Naive B cell (primary cell): ENCODE data around the gene TTC9C. TPM values are rescaled to one million over a fixed set of nuclear protein-coding genes. Genes with fewer than 3 reads are reported as not detected.

Source experiments
- ATAC-seq, 2 donors: fragments of 150-1000 bp; cut with Tn5 transposase; 2 replicates each; pipeline ENCODE4 v1.10.0; 2021; ENCODE audit warnings: low read depth in 2 of 2, mild to moderate bottlenecking in 2 of 2, moderate library complexity in 2 of 2
- DNase-seq: peaks from one replicate; pipeline ENCODE4 v3.0.0; 2022
- H3K27ac Mint-ChIP-seq, 6 donors: one replicate each; pipeline ENCODE4 v1.8.0; 2020 to 2022; ENCODE audit warnings: mild to moderate bottlenecking in 6 of 6, mixed read lengths in 6 of 6, moderate library complexity in 5 of 6, inconsistent platforms in 2 of 6
- H3K27me3 Mint-ChIP-seq, 3 donors: one replicate each; pipeline ENCODE4 v1.8.0; 2021 to 2022; ENCODE audit warnings: mixed read lengths in 3 of 3, mild to moderate bottlenecking in 1 of 3
- H3K36me3 Mint-ChIP-seq, 2 donors: one replicate each; pipeline ENCODE4 v1.8.0; 2020 to 2022; ENCODE audit warnings: mixed read lengths in 2 of 2, inconsistent platforms in 1 of 2, mild to moderate bottlenecking in 1 of 2
- H3K4me1 Mint-ChIP-seq, 3 donors: one replicate each; pipeline ENCODE4 v1.8.0; 2020 to 2022; ENCODE audit warnings: mixed read lengths in 3 of 3, inconsistent platforms in 1 of 3, mild to moderate bottlenecking in 1 of 3, moderate library complexity in 1 of 3
- H3K4me3 Mint-ChIP-seq, 8 donors: one replicate each; pipeline ENCODE4 v1.8.0; 2020 to 2022; ENCODE audit warnings: mild to moderate bottlenecking in 8 of 8, mixed read lengths in 8 of 8, moderate library complexity in 8 of 8, inconsistent platforms in 2 of 8
- H3K9me3 Mint-ChIP-seq, 7 donors: one replicate each; pipeline ENCODE4 v1.8.0; 2020 to 2022; ENCODE audit warnings: mixed read lengths in 7 of 7, mild to moderate bottlenecking in 5 of 7, inconsistent platforms in 2 of 7, moderate library complexity in 1 of 7
- polyA plus RNA-seq, 6 donors: library from polyadenylated mRNA; unstranded; fragments of 300-500 nt; fragmentation: Illumina TruSeq; gene quantifications; one replicate each; pipeline ENCODE4 v1.2.3, GENCODE V29; 2021; ENCODE audit warnings: low read depth in 6 of 6

TTC9C gene
- polyA plus RNA-seq, 6 donors from 2014 or later: 12.1 to 45.9 (median 21.6) TPM

GRCh38 chr11:62705413-62705812 lies 22.9 kb upstream of the TTC9C start:
- no peaks in the 10 kb centered on the region for H3K9me3 Mint-ChIP-seq
- H3K27ac Mint-ChIP-seq: peak overlapping the region; percentile 76 to 96 (median 90)
- H3K4me3 Mint-ChIP-seq: peak overlapping the region; percentile 87 to 100 (median 98)
- peaks cover 41 to 49% (median 49%) of the 10 kb centered on the region in 3 donors for H3K4me1 Mint-ChIP-seq
- DNase-seq (no peak), ATAC-seq (no peak)
- H3K27me3 Mint-ChIP-seq: no peaks in the 10 kb centered on the region
- H3K36me3 Mint-ChIP-seq: no peaks in the 10 kb centered on the region

DNA sequence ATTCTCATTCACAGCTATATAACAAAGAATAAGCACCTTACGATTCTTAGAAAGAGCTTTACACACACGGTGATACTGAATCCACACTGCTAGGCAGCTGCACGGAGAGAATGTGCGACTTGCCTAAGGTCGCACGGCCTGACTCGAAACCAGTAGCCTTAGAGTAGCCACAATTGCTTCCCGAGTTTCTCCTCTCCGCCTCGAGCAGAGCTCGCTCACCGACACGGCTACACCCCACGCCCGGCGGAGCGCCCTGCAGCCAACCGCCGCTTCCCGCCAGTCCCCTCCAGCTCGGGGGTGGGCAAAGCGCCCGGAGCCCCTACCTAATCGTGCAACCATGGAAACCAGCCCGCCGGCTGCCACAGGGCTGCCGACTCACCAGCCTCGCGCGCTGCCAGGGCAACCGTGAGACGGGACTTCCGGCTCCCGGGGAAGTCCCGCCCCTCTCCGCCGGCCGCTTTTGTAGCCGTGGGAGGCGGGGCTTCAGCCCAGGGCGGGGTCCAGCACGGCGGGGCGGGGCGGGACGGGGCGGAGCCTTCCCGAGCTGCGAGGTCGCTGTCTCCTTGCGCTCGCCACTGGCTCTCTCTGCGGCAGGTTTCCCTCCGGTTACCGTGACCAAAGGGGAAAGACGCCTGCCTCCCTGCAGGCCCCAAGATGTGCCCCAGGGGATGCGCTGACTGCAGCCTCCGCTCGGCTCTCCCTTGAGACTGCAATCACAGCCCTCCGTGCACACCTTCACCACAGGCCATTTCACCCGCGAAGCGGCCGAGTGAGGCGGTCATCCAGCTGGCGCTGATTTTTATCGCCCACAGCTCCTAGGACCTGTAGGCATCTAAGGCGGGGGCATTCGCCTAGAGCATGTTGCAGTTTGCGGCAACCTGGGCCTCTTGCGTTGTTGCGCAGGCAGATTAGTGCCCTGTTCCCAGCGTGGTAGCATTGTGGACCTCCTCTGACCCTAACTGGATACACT lies 22.1 kb upstream of the TTC9C start:
- H3K9me3 Mint-ChIP-seq: no peaks in the 10 kb centered on the region
- H3K4me3 Mint-ChIP-seq: peak overlapping the region; percentile 87 to 100 (median 98)
- peak overlapping the region; percentile 84 to 98 (median 92) for H3K27ac Mint-ChIP-seq
- no peaks in the 10 kb centered on the region for H3K36me3 Mint-ChIP-seq
- ATAC-seq (peak; percentile 64 to 70), DNase-seq (peak; percentile 90)
- H3K4me1 Mint-ChIP-seq: peaks cover 41 to 53% (median 49%) of the 10 kb centered on the region in 3 donors
- H3K27me3 Mint-ChIP-seq: no peaks in the 10 kb centered on the region

DNA sequence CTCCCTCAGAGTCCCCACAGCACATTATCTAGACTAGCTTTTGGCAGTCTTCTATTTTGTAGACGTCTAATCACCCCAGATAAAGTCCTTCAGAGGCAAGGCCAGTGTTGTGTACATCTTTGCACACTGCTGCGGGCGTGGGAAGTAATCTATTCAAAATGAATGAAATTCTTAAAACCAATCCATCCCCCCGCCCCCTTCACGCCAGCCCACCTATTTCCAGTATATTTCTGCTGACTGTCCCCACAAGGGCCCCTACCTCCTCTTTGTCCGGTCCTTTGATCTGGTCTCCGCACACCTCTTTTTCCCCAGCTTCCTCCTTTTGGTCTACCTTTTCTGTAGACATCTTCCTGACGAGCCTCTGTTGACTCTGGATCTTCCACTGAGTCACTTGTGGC lies 21.4 kb upstream of the TTC9C start:
- Mint-ChIP-seq H3K36me3 (no peaks in the 10 kb centered on the region), H3K27ac (peak overlapping the region; percentile 33 to 98 (median 86)), H3K4me3 (peak overlapping the region; percentile 87 to 100 (median 98)), H3K4me1 (peaks cover 41 to 53% (median 49%) of the 10 kb centered on the region in 3 donors), H3K9me3 (no peaks in the 10 kb centered on the region), H3K27me3 (no peaks in the 10 kb centered on the region)
- ATAC-seq: no peak
- no peak for DNase-seq

DNA sequence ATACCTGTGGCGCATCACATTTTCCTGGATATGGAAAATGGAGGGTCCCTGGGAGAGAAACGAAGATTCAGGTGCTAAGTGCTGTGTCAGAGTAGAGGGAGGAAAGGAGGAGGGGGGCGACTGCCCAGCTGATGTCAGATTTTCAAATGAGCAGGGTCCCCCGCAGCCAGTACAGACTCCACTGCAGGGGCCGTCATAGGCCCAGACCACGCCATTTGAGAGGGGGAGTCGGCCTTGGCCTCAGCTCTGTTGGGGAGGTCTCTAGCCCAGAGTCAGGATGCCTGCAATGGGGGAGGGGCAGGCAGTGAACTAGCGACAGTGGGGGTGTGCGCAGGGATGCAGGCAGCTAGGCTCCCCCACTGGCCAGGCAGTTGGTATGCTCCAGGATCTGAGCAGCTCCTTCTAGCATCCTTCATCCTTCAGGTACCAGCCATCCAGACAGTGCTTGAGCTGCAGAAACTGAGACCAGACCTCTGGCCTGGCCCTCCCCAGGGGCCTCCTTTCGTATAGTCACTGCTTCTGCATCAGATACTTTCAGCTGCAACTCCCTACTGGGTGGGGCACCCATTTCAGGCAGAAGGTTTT lies 20.9 kb upstream of the TTC9C start, which contains the start of the genes BSCL2 and GNG3:
Gene BSCL2, minus strand, starts transcription at position 148 of the 585 bp plus-strand sequence. CDS start 229 bp downstream, outside the sequence.
Gene GNG3, plus strand, starts transcription at position 400 of the 585 bp plus-strand sequence. CDS start 620 bp downstream, outside the sequence.
- Mint-ChIP-seq H3K27me3 (no peaks in the 10 kb centered on the region), H3K27ac (peak within 1 kb of the TSS; percentile 79 to 100 (median 98)), H3K4me1 (peaks cover 39 to 56% (median 53%) of the 10 kb centered on the region in 3 donors), H3K4me3 (peak within 1 kb of the TSS; percentile 95 to 100 (median 98)), H3K36me3 (no peaks in the 10 kb centered on the region), H3K9me3 (no peaks in the 10 kb centered on the region)
- ATAC-seq (no peak), DNase-seq (no peak)

DNA sequence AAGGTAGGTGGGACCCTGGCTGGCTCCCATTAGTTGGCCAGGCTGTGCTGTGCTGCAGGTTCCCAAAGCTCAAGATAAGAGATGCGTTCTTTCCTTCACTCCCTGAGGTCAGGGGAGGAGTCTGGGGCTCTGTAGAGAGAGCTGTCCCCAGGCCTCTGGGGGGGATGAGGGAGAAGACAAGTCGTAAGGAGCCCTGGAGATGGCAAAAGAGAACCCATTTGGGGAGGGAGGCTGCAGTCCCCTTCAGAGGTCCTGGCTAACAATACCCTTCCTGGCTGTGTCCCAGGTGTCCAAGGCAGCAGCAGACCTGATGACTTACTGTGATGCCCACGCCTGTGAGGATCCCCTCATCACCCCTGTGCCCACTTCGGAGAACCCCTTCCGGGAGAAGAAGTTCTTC lies 19.9 kb upstream of the TTC9C start:
- H3K36me3 Mint-ChIP-seq: no peaks in the 10 kb centered on the region
- ATAC-seq: no peak

GRCh38 chr11:62708793-62709192 lies 19.5 kb upstream of the TTC9C start:
- ATAC-seq: no peak

More for the DNA sequence above, 19.9 kb upstream of the TTC9C start:
- no peak for DNase-seq
- peaks cover 37 to 58% (median 54%) of the 10 kb centered on the region in 3 donors for H3K4me1 Mint-ChIP-seq
- no peaks in the 10 kb centered on the region for H3K27me3 Mint-ChIP-seq
- peak overlapping the region; percentile 95 to 100 (median 98) for H3K4me3 Mint-ChIP-seq
- H3K9me3 Mint-ChIP-seq: no peaks in the 10 kb centered on the region
- H3K27ac Mint-ChIP-seq: peak overlapping the region in 5 of 6 donors; percentile 98 to 100 (median 99)

GRCh38 chr11:62709247-62710000 lies 18.9 kb upstream of the TTC9C start:
- no peaks in the 10 kb centered on the region for H3K36me3 Mint-ChIP-seq
- DNase-seq (peak; percentile 97), ATAC-seq (peak; percentile 75 to 78)
- peak overlapping the region; percentile 95 to 100 (median 98) for H3K4me3 Mint-ChIP-seq
- H3K27me3 Mint-ChIP-seq: no peaks in the 10 kb centered on the region
- H3K9me3 Mint-ChIP-seq: no peaks in the 10 kb centered on the region
- H3K4me1 Mint-ChIP-seq: peaks cover 37 to 61% (median 54%) of the 10 kb centered on the region in 3 donors
- peak overlapping the region; percentile 98 to 100 (median 99) for H3K27ac Mint-ChIP-seq

More at GRCh38 chr11:62708793-62709192, 19.5 kb upstream of the TTC9C start:
- Mint-ChIP-seq H3K9me3 (no peaks in the 10 kb centered on the region), H3K27me3 (no peaks in the 10 kb centered on the region), H3K4me3 (peak overlapping the region; percentile 95 to 100 (median 98)), H3K4me1 (peaks cover 37 to 61% (median 54%) of the 10 kb centered on the region in 3 donors), H3K27ac (peak overlapping the region; percentile 98 to 100 (median 99)), H3K36me3 (no peaks in the 10 kb centered on the region)
- no peak for DNase-seq

- Mint-ChIP-seq H3K9me3 (no peaks in the 10 kb centered on the region), H3K4me1 (peaks cover 37 to 61% (median 53%) of the 10 kb centered on the region in 3 donors), H3K36me3 (peaks cover 0 to under 1% of the 10 kb centered on the region in 2 donors), H3K27me3 (no peaks in the 10 kb centered on the region), H3K27ac (peak overlapping the region; percentile 98 to 100 (median 99)), H3K4me3 (peak overlapping the region; percentile 95 to 100 (median 98))
- ATAC-seq (no peak), DNase-seq (no peak)
Observed at GRCh38 chr11:62710001-62710345, 18.3 kb upstream of the TTC9C start.

DNA sequence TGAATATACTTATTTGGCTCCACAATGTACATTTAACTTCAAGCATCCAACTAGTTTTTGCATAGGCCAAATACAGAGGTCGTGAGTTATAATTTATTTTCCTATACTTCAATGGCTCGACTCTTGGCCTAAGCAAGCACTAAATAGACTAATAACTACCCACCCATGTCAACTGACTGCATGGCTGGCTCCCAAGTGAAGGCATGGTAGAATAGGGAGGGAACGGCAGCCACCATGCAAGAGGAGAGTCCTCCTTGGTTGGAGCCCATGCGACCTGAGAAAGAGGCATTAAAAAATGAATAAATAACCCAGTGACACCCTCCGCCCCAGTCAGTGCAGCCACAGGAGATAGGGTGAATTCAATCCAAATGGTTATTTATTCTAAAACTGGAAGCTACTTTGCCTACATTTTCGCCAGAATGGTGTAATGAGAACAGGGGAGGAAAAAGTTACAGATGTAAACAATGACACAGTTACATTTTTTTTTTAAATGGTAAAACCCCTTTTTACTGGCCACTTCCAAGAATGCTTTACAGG lies 15.9 kb upstream of the TTC9C start:
- ATAC-seq: no peak
- H3K4me3 Mint-ChIP-seq: peak overlapping the region in 3 of 8 donors; percentile 35 to 54 (median 46)
- H3K27ac Mint-ChIP-seq: peak overlapping the region in 4 of 6 donors; percentile 32 to 73 (median 50)
- H3K36me3 Mint-ChIP-seq: peaks cover 5 to 9% of the 10 kb centered on the region in 2 donors
- H3K9me3 Mint-ChIP-seq: no peaks in the 10 kb centered on the region
- no peak for DNase-seq
- no peaks in the 10 kb centered on the region for H3K27me3 Mint-ChIP-seq
- H3K4me1 Mint-ChIP-seq: peaks cover 21 to 41% (median 34%) of the 10 kb centered on the region in 3 donors

- Mint-ChIP-seq H3K27ac (peak overlapping the region in 4 of 6 donors; percentile 27 to 73 (median 43)), H3K4me3 (peak overlapping the region in 1 of 8 donors; percentile 46), H3K36me3 (peaks cover 6 to 9% of the 10 kb centered on the region in 2 donors), H3K27me3 (no peaks in the 10 kb centered on the region), H3K4me1 (peaks cover 17 to 36% (median 28%) of the 10 kb centered on the region in 3 donors), H3K9me3 (no peaks in the 10 kb centered on the region)
- no peak for DNase-seq
- ATAC-seq: no peak
Observed at GRCh38 chr11:62712861-62713260, 15.4 kb upstream of the TTC9C start.

DNA sequence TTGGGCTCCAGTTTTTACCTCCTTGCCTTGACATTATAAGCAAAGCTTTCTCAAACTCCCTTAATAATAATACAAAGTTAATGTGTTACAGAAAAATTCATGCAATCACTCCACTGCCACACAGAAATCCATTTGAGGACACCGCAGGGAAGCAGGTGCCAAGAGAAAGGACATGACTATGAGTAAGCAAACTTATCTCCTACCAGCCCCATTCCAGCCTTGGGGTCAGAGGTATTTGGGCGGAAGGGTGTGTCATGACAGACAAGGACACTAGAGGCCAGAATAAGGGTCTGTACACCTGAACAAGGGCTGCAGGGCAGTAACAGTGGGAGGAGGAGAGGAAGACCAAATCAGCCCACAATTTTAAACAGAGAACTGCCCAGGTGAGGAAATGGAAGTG lies 14.9 kb upstream of the TTC9C start:
- Mint-ChIP-seq H3K36me3 (peaks cover 9 to 11% of the 10 kb centered on the region in 2 donors), H3K27me3 (no peaks in the 10 kb centered on the region), H3K4me3 (peak overlapping the region in 1 of 8 donors; percentile 46), H3K9me3 (no peaks in the 10 kb centered on the region), H3K27ac (peak overlapping the region in 4 of 6 donors; percentile 27 to 68 (median 54)), H3K4me1 (peaks cover 16 to 31% (median 24%) of the 10 kb centered on the region in 3 donors)
- DNase-seq: no peak
- ATAC-seq: no peak
